H1 (cell line): Measurements from ENCODE around the gene EIF3B. TPM values are rescaled to one million over a fixed set of nuclear protein-coding genes. Genes with fewer than 3 reads are reported as not detected.
"Not testable (repeated sequence)": the region's sequence is repeated elsewhere in the genome, so short reads cannot be mapped to it uniquely, and the experiment has no call there.

Source experiments
- CTCF ChIA-PET: fragments of 300-600 bp; sonication (Branson Sonifier 250); formaldehyde crosslinking; loops from one replicate; lab custom pipeline; 2021; ENCODE audit not compliant: partially characterized antibody; lab: Charles Lee
- POLR2A ChIA-PET: fragments of 300-600 bp; sonication (Branson Sonifier 250); formaldehyde crosslinking; loops from one replicate; lab custom pipeline; 2021; ENCODE audit warnings: inconsistent platforms; ENCODE audit not compliant: partially characterized antibody; lab: Charles Lee
- DNase-seq, 2 experiments: peaks; one replicate each; pipeline versions ENCODE4 v3.0.0 to v3.0.0-alpha.2; 2010 to 2022; ENCODE audit warnings: low spot score in 2 of 2, low read depth in 1 of 2, mixed read lengths in 1 of 2
- FAIRE-seq: peaks from 2 replicates; lab custom pipeline; 2011; peaks lifted over from hg19 to GRCh38; lab: Jason Lieb, UNC
- H2AFZ ChIP-seq: 2 replicates; pipeline ENCODE4 v1.8.1; 2012; ENCODE audit warnings: low read length, inconsistent platforms
- H2AK5ac ChIP-seq: 2 replicates; pipeline ENCODE4 v1.6.1; 2013; ENCODE audit warnings: low read depth, low read length
- H2BK120ac ChIP-seq: replicated peaks from 2 replicates; pipeline ENCODE3; 2013; ENCODE audit warnings: low read depth, low read length, inconsistent platforms
- H2BK12ac ChIP-seq: 2 replicates; pipeline ENCODE4 v1.6.1; 2013; ENCODE audit warnings: low read depth, low read length
- H2BK15ac ChIP-seq: 2 replicates; pipeline ENCODE4 v1.6.1; 2013; ENCODE audit warnings: low read length
- H2BK20ac ChIP-seq: 2 replicates; pipeline ENCODE4 v1.6.1; 2013; ENCODE audit warnings: low read length
- H2BK5ac ChIP-seq: 2 replicates; pipeline ENCODE4 v1.6.1; 2013; ENCODE audit warnings: low read depth, low read length
- H3K14ac ChIP-seq: 2 replicates; pipeline ENCODE4 v1.6.1; 2013; ENCODE audit warnings: inconsistent platforms; ENCODE audit not compliant: insufficient read length
- H3K18ac ChIP-seq: 2 replicates; pipeline ENCODE4 v1.6.1; 2013; ENCODE audit warnings: low read length; ENCODE audit errors: extremely low read depth
- H3K23ac ChIP-seq: 2 replicates; pipeline ENCODE4 v1.6.1; 2013; ENCODE audit warnings: inconsistent platforms; ENCODE audit not compliant: insufficient read length
- H3K23me2 ChIP-seq: 2 replicates; pipeline ENCODE4 v1.6.1; 2013; ENCODE audit warnings: low read depth, low read length
- H3K27ac ChIP-seq: 2 replicates; pipeline ENCODE4 v1.6.1; 2011; ENCODE audit warnings: low read depth, low read length, inconsistent platforms
- H3K27me3 ChIP-seq, 4 experiments: replicated peaks in 1 of 4; 1 replicate in 1 of 4; 2 replicates in 3 of 4; pipeline versions ENCODE4 v1.6.1 to v1.8.1; 2011 to 2013; ENCODE audit warnings: low read length in 3 of 4, mild to moderate bottlenecking in 3 of 4, inconsistent platforms in 2 of 4, mixed read lengths in 2 of 4, moderate library complexity in 1 of 4; ENCODE audit not compliant: control insufficient read depth in 3 of 4, insufficient read depth in 3 of 4; ENCODE audit errors: extremely low read depth in 1 of 4
- H3K36me3 ChIP-seq, 4 experiments: 2 replicates each; pipeline versions ENCODE4 v1.6.1 to v1.8.1; 2011 to 2013; ENCODE audit warnings: mild to moderate bottlenecking in 4 of 4, low read length in 3 of 4, moderate library complexity in 2 of 4, control low read depth in 1 of 4, inconsistent platforms in 1 of 4; ENCODE audit not compliant: insufficient read depth in 4 of 4, control insufficient read depth in 2 of 4
- H3K4ac ChIP-seq: replicated peaks from 2 replicates; pipeline ENCODE3; 2013; ENCODE audit warnings: low read length, low read depth, mixed read lengths, inconsistent platforms; ENCODE audit not compliant: insufficient read length
- H3K4me1 ChIP-seq, 4 experiments: replicated peaks in 1 of 4; 1 replicate in 1 of 4; 2 replicates in 3 of 4; pipeline versions ENCODE4 v1.6.1 to v1.8.1; 2011 to 2013; ENCODE audit warnings: low read length in 3 of 4, inconsistent platforms in 2 of 4, mixed read lengths in 1 of 4; ENCODE audit not compliant: insufficient read depth in 4 of 4, control insufficient read depth in 3 of 4
- H3K4me2 ChIP-seq, 2 experiments: 2 replicates each; pipeline versions ENCODE4 v1.6.1 to v1.8.1; 2011 to 2013; ENCODE audit warnings: low read depth in 2 of 2, low read length in 2 of 2, control low read depth in 1 of 2, inconsistent platforms in 1 of 2, mild to moderate bottlenecking in 1 of 2; ENCODE audit not compliant: insufficient read depth in 1 of 2
- H3K4me3 ChIP-seq, 4 experiments: fragments of 200-600, 300-600 bp in 1 of 4; sonication (generic), shearing (Covaris generic), sonication (Bioruptor Twin) in 1 of 4; 2 replicates each; pipeline versions ENCODE4 v1.5.1 to v1.8.1; 2011 to 2016; ENCODE audit warnings: low read length in 4 of 4, low read depth in 3 of 4, control low read depth in 2 of 4, inconsistent platforms in 2 of 4, mild to moderate bottlenecking in 2 of 4, mixed read lengths in 1 of 4, moderate library complexity in 1 of 4; ENCODE audit not compliant: insufficient read depth in 2 of 4; ENCODE audit errors: extremely low read depth in 1 of 4
- H3K56ac ChIP-seq: replicated peaks from 2 replicates; pipeline ENCODE3; 2013; ENCODE audit warnings: low read depth, mild to moderate bottlenecking, mixed read lengths, low read length, inconsistent platforms; ENCODE audit not compliant: insufficient read length
- H3K79me1 ChIP-seq: 2 replicates; pipeline ENCODE4 v1.6.1; 2013; ENCODE audit warnings: low read depth, low read length, control low read depth
- H3K79me2 ChIP-seq, 2 experiments: 2 replicates each; pipeline versions ENCODE4 v1.6.1 to v1.8.1; 2012 to 2013; ENCODE audit warnings: low read length in 2 of 2, mild to moderate bottlenecking in 2 of 2, inconsistent platforms in 1 of 2; ENCODE audit not compliant: insufficient read depth in 2 of 2, control insufficient read depth in 1 of 2
- H3K9ac ChIP-seq, 4 experiments: replicated peaks in 1 of 4; 1 replicate in 1 of 4; 2 replicates in 3 of 4; pipeline versions ENCODE4 v1.6.1 to v1.8.1; 2011 to 2013; ENCODE audit warnings: low read depth in 3 of 4, low read length in 3 of 4, control low read depth in 2 of 4, mild to moderate bottlenecking in 2 of 4, moderate library complexity in 2 of 4, inconsistent platforms in 1 of 4; ENCODE audit errors: extremely low read depth in 1 of 4
- H3K9me3 ChIP-seq, 2 experiments: 2 replicates each; pipeline versions ENCODE4 v1.6.1 to v1.8.1; 2012 to 2013; ENCODE audit warnings: mild to moderate bottlenecking in 2 of 2, moderate library complexity in 2 of 2, control low read depth in 1 of 2, inconsistent platforms in 1 of 2, low read depth in 1 of 2, low read length in 1 of 2, mixed read lengths in 1 of 2; ENCODE audit not compliant: insufficient read depth in 2 of 2
- H4K20me1 ChIP-seq, 2 experiments: replicated peaks in 1 of 2; 2 replicates each; pipeline versions ENCODE3 to v1.8.1; 2011 to 2013; ENCODE audit warnings: inconsistent platforms in 2 of 2, low read length in 2 of 2, mild to moderate bottlenecking in 1 of 2; ENCODE audit not compliant: insufficient read depth in 2 of 2, control insufficient read depth in 1 of 2
- H4K5ac ChIP-seq: 2 replicates; pipeline ENCODE4 v1.6.1; 2013; ENCODE audit warnings: low read length, low read depth, mixed read lengths, inconsistent platforms; ENCODE audit not compliant: insufficient read length
- H4K8ac ChIP-seq: 2 replicates; pipeline ENCODE4 v1.8.0; 2013; ENCODE audit warnings: mild to moderate bottlenecking, moderate library complexity, low read length, inconsistent platforms; ENCODE audit not compliant: insufficient read depth; ENCODE audit errors: extremely low read depth
- H4K91ac ChIP-seq: replicated peaks from 2 replicates; pipeline ENCODE3; 2013; ENCODE audit warnings: low read length, mixed read lengths, inconsistent platforms; ENCODE audit not compliant: insufficient read length
- HDAC2 ChIP-seq, 2 experiments: fragments of 300-600 bp in 1 of 2; sonication (generic) in 1 of 2; IDR thresholded peaks; 2 replicates each; pipeline ENCODE4 v1.6.1; 2011 to 2012; ENCODE audit warnings: low read depth in 2 of 2, low read length in 2 of 2, mild to moderate bottlenecking in 2 of 2, moderate library complexity in 2 of 2, borderline replicate concordance in 1 of 2, inconsistent platforms in 1 of 2
- WGBS, 2 experiments: shearing (Covaris generic) in 1 of 2; methylation state at CpG; one replicate each; pipeline versions ENCODE4 v1.1.6 to v1.1.7; 2013 to 2015; ENCODE audit warnings: low lambda C conversion rate in 2 of 2, mixed read lengths in 2 of 2, inconsistent platforms in 1 of 2, low coverage in 1 of 2, missing lambda C conversion rate in 1 of 2; ENCODE audit not compliant: insufficient replicate concordance in 2 of 2, insufficient coverage in 1 of 2, insufficient read length in 1 of 2; ENCODE audit errors: extremely low coverage in 1 of 2, missing lambda C conversion rate in 1 of 2; 5-methylcytosine and 5-hydroxymethylcytosine counted together
- polyA plus RNA-seq, 7 experiments: library from polyadenylated mRNA; depleted of rRNA in 3 of 7; stranded (reverse) in 5 of 7; unstranded in 2 of 7; fragments of >200 nt in 5 of 7; fragments of 200-250 nt in 2 of 7; gene quantifications; 1 replicate in 5 of 7; 2 replicates in 1 of 7; 4 replicates in 1 of 7; pipeline versions ENCODE4 v1.2.1 to v1.2.3, GENCODE V29; 2011 to 2013; ENCODE audit warnings: missing spikeins in 2 of 7, mixed read lengths in 2 of 7
- total RNA-seq: library from RNA; stranded (reverse); fragmentation: NEBNext Ultra II Directional; extraction: Animal tissue kit (Norgen Biotek cat#: 25700); gene quantifications from 2 replicates; pipeline ENCODE4 v1.2.1, GENCODE V29; 2021

Gene EIF3B
- total and polyA plus RNA-seq, 2 of the 8 experiments (the other 6 are each of a cell fraction or from before 2014, with no cell fraction given), result 167 to 316 TPM

DNA sequence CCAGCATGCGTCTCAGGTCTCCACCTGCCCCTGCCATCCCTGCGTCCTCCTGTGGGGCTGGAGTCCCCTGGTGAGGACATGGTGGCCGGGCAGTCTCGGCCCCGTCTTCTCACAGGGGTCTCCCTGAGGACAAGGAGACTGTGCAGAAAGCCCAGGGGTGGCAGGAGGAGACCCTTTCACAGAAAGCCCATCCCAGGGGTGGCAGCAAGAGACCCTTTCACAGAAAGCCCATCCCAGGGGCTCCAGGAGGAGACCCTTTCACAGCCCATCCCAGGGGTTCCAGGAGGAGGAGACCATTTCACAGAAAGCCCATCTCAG lies 34.0 kb downstream of the EIF3B start (continued):
- no peak for TF ChIP-seq HDAC2 (IDR thresholded peaks at IDR 0.05; ENCODE audit: borderline replicate concordance in 1 of 2, low read depth in 2 of 2, low read length in 2 of 2)

DNA sequence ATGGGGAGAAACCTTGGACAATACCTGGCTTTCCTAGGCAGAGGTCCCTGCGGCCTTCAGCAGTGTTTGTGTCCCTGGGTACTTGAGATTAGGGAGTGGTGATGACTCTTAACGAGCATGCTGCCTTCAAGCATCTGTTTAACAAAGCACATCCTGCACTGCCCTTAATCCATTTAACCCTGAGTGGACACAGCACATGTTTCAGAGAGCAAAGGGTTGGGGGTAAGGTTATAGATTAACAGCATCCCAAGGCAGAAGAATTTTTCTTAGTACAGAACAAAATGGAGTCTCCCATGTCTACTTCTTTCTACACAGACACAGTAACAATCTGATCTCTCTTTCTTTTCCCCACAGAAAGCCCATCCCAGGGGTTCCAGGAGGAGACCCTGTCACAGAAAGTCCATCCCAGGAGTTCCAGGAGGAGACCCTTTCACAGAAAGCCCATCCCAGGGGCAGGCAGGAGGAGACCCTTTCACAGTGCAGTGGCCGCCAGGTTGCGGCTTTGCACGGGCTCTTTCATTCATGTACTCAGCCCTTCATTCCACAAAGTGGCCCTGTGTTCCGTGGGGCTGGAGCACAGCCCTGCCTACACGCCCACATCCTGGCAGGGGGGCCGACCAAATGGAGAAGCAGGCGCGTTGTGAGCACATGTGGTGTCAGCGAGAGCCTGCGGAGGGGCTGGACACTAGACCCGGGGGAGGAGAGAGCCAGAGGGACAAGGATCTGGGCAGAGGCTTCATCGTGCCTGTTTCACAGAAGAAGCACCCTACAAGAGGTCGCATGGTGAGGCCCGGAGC lies 35.6 kb downstream of the EIF3B start:
- H3K23me2 ChIP-seq, DNase-seq, H3K18ac ChIP-seq, H3K14ac ChIP-seq, H3K4me3 ChIP-seq, H2BK15ac ChIP-seq, H3K4me2 ChIP-seq, H3K9me3 ChIP-seq, H4K20me1 ChIP-seq, H3K79me1 ChIP-seq, H3K27ac ChIP-seq, H3K23ac ChIP-seq, H3K56ac ChIP-seq, H2BK5ac ChIP-seq, H4K8ac ChIP-seq, H2BK12ac ChIP-seq, H2AK5ac ChIP-seq, H3K79me2 ChIP-seq, FAIRE-seq, POLR2A ChIA-PET, H3K9ac ChIP-seq, H3K36me3 ChIP-seq, H4K5ac ChIP-seq, H2BK20ac ChIP-seq, H3K27me3 ChIP-seq, CTCF ChIA-PET, H2BK120ac ChIP-seq, H3K4me1 ChIP-seq, H3K4ac ChIP-seq, H2AFZ ChIP-seq, H4K91ac ChIP-seq: not testable (repeated sequence)
- WGBS, 2 experiments, result 87% methylated on average over 16 of the region's 16 CpGs; no CpG with 5 or more reads in 1 of the 2 experiments
